Left forelimb (tissue), 1 donor: ENCODE data around the gene WIPF1.

Experiments used
- DNase-seq: peaks from one replicate; pipeline ENCODE4 v3.0.0-alpha.2; 2018; ENCODE audit warnings: low spot score

The WIPF1 gene

GRCh38 chr2:174597345-174598047 is at the start of gene WIPF1:
Gene WIPF1 (minus strand): TSS chr2:174597804. CDS start chr2:174585573, 12,231 bp downstream.
- no peak for DNase-seq

- no peak for DNase-seq
Measured at GRCh38 chr2:174645296-174645695, 47.7 kb upstream of the WIPF1 start.

DNA sequence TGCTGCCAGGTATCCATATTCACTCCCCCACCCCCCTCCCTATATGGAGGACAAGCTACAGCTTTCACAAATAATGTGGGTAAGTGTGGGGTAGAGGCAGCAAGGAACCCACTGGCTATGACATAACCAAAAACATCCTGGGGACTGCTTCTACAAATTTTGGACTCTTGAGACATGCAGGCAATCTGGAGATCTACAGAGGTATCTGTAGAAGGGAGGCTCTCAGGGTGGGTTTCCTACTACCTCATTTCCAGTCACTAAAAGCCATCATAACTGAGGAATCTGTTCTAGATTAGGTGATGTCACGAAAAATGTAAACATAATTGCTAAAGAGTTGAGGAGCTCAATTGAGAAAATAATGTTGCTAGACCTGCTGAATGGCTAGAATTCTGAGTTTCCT is 46.8 kb upstream of the WIPF1 start:
- no peak for DNase-seq

DNA sequence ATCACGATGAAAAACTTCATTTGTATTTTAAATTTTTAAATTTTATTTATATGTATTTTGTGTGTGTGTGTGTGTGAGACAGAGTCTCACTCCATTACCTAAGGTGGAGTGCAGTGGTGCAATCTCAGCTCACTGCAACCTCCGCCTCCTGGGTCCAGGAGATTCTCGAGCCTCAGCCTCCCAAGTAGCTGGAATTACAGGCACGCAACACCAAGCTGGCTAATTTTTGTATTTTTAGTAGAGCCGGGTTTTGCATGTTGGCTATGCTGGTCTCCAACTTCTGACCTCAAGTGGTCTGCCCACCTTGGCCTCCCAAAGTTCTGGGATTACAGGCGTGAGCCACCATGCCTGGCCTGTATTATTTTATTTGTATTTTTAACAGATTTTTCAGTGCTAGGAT is 45.8 kb upstream of the WIPF1 start:
- DNase-seq, result no peak

DNA sequence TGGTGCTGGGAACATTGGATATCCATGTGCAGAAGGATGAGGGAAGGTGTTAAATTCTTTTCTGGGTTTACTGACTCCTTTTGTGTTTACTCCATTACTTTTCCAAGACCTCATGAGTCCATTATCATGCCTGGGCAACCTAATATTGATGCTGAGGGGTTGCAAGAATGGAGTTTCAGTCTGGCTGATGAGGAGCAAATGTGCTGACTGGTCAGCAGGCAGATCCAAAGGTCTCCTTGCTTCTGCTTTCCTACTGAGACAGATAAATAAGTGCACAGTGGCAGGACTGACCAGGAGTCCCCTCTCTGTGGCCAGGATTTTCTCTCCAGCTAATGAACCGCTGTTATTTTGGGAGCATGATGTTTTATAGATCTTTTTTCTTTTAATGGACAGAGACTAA is 43.6 kb upstream of the WIPF1 start:
- DNase-seq, result no peak

GRCh38 chr2:174636987-174637386 is 39.4 kb upstream of the WIPF1 start:
- no peak for DNase-seq

GRCh38 chr2:174635776-174636404 is 38.3 kb upstream of the WIPF1 start:
- no peak for DNase-seq

GRCh38 chr2:174635015-174635593 is 37.5 kb upstream of the WIPF1 start:
- no peak for DNase-seq

GRCh38 chr2:174634130-174635014 is 36.8 kb upstream of the WIPF1 start:
- DNase-seq, result no peak

GRCh38 chr2:174633623-174633930 is 36.0 kb upstream of the WIPF1 start:
- no peak for DNase-seq

DNA sequence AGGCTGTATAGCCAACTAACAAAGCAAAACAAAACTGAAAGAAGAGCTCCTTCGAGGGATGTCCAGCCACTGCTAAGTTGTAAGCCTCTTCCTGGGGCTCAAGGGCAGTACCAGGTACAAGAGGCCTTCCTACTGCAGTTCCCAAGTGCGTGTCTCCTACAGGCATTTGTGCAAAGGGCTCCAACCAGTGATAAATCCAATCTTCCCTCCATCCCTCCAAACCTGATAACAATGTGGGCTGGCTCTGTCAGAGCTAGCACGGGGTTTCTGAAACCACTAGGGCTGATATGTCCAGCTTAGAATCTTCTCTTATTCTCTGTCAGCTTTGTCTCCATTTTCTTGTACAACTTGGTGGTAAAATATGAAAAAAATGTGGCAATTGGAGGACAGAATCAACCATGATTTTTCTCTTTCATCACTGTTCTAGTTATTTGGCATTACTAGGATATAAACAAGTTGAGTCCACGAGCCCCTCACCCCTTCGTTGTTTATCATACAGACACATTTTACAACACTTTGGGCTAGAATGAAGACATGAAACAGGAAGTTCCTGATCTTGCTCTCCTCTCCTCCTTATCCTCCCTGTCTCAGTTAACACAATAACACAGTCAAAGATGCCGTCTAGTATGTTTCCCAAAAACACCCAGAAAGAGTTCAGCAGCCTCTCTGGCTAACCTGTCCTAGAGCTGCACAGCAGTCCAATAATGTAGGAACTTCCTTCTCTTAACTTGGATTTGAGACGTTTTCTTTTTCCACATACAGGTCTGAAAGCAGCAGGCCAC is 35.4 kb upstream of the WIPF1 start:
- no peak for DNase-seq

DNA sequence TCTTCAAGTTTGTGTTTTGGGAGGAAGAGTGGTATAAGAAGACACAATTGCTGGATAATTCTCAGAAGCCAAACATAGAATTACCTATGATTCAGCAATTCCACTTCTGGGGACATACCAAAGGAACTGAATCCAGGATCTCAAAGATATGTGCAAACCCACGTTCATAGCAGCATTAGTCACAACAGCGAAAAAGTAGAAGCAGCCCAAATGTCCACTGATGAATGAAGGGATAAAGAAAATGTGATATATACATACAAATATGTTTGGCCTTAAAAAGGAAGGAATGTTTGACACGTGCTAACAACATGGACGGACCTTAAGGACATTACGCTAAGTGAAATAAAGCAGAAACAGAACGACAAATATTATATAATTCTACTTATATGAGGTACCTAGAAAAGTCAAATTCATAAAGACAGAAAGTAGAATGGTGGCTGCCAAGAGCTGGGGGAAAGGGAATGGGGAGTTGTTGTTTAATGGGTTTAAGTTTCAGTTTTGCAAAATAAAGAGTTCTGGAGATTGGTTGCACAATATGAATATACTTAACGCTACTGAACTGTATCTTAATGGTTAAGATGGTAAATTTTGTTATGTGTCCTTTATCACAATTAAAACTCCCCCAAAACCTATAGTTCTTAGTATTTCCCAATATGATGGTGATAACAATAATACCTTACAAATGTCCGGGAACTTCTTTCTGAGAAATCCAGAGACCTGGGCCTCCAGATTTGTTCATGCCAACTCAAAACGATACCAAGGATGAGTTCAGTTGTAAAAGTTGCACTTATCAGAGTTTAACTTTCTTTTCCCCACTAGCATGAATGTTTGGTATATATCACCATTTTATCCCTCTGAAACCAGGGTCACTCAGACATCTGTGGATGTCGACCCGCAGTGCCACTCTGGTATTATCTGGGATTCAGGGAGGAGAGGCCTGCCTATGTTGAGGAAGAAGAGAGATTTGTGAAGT is 33.7 kb upstream of the WIPF1 start:
- DNase-seq, result no peak

GRCh38 chr2:174630107-174630506 is 32.5 kb upstream of the WIPF1 start:
- DNase-seq, result no peak

GRCh38 chr2:174629506-174629905 is 31.9 kb upstream of the WIPF1 start:
- no peak for DNase-seq

- no peak for DNase-seq
Measured at GRCh38 chr2:174628528-174629169, 31.0 kb upstream of the WIPF1 start.

DNA sequence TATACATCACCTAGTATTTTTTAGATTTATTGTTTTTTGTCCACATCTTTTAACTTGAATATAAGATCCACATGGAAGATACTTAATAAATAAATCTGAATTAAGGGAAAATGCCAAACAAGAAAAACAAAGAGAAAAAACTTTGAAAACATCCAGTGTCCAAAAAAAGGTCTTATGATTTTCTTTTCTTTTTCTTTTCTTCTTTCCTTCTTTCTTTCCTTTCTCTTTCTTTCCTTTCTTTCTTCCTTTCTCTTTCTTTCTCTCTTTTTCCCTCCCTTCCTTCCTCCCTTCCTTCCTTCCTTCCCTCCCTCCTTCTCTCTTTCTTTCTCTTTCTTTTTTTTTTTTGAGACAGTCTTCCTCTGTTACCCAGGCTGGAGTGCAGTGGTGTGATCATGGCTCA is 29.6 kb upstream of the WIPF1 start:
- no peak for DNase-seq

DNA sequence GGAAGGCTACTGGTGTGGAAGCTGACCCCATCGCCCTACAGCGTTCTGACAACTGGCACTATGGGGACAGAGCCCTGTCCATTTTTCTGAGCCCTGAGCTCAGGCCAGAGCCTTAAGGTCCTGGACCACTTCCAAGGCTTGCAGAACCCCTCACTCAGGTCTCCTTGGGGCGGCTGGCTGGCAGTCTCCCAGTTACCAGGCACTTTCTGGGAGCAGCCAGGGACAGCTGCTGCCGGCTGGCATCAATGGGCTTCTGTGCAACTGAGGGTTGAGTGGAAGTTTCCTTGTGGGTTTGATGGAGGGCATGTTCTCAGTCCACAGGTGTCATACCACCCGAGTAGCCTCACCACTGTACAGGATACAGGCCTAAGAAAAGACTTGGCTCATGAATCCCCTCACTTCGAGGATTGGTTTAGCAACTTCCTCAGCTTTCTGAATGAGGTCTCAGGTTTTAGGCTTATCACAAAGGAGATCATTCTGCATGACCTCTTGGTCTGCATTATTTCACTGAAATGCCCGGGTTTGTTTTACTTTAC is 27.4 kb upstream of the WIPF1 start:
- no peak for DNase-seq

- DNase-seq, result no peak
Measured at GRCh38 chr2:174623690-174624089, 26.1 kb upstream of the WIPF1 start.

DNA sequence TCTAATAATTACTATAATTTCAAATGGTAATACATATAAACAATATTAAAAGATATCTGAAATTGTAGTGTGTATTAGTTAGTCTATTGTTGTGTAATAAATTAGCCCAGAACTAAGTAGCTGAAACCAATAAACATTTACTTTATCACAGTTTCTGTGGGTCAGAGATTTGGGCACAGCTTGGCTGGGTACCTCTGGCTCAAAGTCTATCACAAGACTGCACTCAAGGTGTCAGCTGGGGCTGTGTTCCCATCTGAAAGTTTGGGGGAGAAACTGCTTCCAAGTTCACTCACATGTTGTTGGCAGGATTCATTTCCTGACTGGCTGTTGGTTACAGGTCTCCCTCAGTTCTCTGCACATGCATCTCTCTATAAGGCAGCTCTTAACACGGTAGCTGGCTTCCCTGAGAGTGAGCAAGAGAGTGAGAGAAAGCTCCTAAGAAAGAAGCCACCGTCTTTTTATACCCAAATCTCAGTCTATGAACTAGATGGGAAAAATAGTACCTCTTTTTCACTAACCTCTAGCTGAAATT is 25.6 kb upstream of the WIPF1 start:
- no peak for DNase-seq

DNA sequence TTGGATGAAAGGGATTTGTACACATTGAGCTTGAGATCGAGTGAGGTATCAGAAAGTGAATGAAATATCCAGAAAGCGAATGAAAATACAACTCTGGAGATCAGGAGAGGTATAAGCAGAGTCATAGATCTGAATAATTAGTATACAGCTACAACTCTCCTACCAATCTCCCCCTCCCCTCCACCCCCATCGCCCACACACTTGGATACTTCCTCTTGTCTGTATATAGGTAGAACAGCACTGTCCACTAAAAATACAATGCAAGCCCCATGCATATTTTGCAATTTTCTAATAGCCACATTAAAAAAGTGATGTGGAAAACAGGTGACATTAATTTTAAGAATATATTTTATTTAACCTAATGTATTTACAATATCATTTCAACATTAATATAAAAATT is 23.7 kb upstream of the WIPF1 start:
- no peak for DNase-seq
